Suprapubic skin (tissue), 4 donors: ENCODE data around the gene GPR148. TPM values are rescaled to one million over a fixed set of nuclear protein-coding genes. Genes with fewer than 3 reads are reported as not detected.
"Not testable (repeated sequence)": the region's sequence is repeated elsewhere in the genome, so short reads cannot be mapped to it uniquely, and the experiment has no call there.

Experiments used
- DNase-seq, 2 donors: peaks; one replicate each; pipeline ENCODE4 v3.0.0-alpha.2; 2019; ENCODE audit warnings: low spot score in 2 of 2
- H3K27ac ChIP-seq: fragments of 200-600 bp; sonication (generic); one replicate; pipeline ENCODE4 v1.5.1; 2019
- H3K27me3 ChIP-seq: fragments of 200-600 bp; sonication (generic); one replicate; pipeline ENCODE4 v1.5.1; 2019
- H3K36me3 ChIP-seq: fragments of 200-600 bp; sonication (generic); one replicate; pipeline ENCODE4 v1.5.1; 2019
- H3K4me1 ChIP-seq: fragments of 200-600 bp; sonication (generic); one replicate; pipeline ENCODE4 v1.5.1; 2019
- H3K4me3 ChIP-seq: fragments of 200-600 bp; sonication (generic); one replicate; pipeline ENCODE4 v1.5.1; 2019; ENCODE audit warnings: mild to moderate bottlenecking
- H3K9me3 ChIP-seq: fragments of 200-600 bp; sonication (generic); one replicate; pipeline ENCODE4 v1.5.1; 2019
- EP300 ChIP-seq: sonication (generic); formaldehyde crosslinking; IDR thresholded peaks from one replicate; pipeline ENCODE4 v1.6.1; 2017; ENCODE audit warnings: antibody characterized with exemption
- POLR2A ChIP-seq, 2 donors: fragments of 450-650 bp; IDR thresholded peaks; one replicate each; pipeline ENCODE4 v1.6.1; 2017; ENCODE audit warnings: antibody characterized with exemption in 2 of 2, mild to moderate bottlenecking in 2 of 2, moderate library complexity in 2 of 2
- POLR2AphosphoS5 ChIP-seq, 3 donors: sonication (generic); formaldehyde crosslinking; IDR thresholded peaks; one replicate each; pipeline ENCODE4 v1.6.1; 2017; ENCODE audit warnings: antibody characterized with exemption in 3 of 3
- WGBS: methylation state at CpG from one replicate; pipeline ENCODE4 v1.1.5; 2018; 5-methylcytosine and 5-hydroxymethylcytosine counted together
- total RNA-seq, 4 donors: library from RNA; depleted of rRNA; stranded (reverse); fragments of >200 nt; gene quantifications; one replicate each; pipeline ENCODE4 v1.1.0, GENCODE V29; 2016
- TF ChIP-seq, protein P1 (sequence below), 2 donors: fragments of 200-600 bp in 1 of 2; fragments of 450-650 bp in 1 of 2; sonication (generic) in 1 of 2; IDR thresholded peaks; one replicate each; pipeline ENCODE4 v1.5.1; 2016 to 2019; ENCODE audit warnings: antibody characterized with exemption in 2 of 2, mild to moderate bottlenecking in 1 of 2, moderate library complexity in 1 of 2

The GPR148 gene
- total RNA-seq, 4 donors from 2014 or later, result not detected

DNA sequence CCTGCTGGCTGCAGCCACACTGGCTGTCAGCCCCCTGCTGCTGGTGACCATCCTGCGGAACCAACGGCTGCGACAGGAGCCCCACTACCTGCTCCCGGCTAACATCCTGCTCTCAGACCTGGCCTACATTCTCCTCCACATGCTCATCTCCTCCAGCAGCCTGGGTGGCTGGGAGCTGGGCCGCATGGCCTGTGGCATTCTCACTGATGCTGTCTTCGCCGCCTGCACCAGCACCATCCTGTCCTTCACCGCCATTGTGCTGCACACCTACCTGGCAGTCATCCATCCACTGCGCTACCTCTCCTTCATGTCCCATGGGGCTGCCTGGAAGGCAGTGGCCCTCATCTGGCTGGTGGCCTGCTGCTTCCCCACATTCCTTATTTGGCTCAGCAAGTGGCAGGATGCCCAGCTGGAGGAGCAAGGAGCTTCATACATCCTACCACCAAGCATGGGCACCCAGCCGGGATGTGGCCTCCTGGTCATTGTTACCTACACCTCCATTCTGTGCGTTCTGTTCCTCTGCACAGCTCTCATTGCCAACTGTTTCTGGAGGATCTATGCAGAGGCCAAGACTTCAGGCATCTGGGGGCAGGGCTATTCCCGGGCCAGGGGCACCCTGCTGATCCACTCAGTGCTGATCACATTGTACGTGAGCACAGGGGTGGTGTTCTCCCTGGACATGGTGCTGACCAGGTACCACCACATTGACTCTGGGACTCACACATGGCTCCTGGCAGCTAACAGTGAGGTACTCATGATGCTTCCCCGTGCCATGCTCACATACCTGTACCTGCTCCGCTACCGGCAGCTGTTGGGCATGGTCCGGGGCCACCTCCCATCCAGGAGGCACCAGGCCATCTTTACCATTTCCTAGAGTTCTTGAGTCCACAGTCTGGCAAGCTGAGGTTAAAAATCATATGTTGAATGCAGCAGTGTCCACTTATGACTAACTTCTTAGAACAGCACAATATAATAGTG, 741 bp downstream of the GPR148 start:
- TF ChIP-seq, protein P1, sequence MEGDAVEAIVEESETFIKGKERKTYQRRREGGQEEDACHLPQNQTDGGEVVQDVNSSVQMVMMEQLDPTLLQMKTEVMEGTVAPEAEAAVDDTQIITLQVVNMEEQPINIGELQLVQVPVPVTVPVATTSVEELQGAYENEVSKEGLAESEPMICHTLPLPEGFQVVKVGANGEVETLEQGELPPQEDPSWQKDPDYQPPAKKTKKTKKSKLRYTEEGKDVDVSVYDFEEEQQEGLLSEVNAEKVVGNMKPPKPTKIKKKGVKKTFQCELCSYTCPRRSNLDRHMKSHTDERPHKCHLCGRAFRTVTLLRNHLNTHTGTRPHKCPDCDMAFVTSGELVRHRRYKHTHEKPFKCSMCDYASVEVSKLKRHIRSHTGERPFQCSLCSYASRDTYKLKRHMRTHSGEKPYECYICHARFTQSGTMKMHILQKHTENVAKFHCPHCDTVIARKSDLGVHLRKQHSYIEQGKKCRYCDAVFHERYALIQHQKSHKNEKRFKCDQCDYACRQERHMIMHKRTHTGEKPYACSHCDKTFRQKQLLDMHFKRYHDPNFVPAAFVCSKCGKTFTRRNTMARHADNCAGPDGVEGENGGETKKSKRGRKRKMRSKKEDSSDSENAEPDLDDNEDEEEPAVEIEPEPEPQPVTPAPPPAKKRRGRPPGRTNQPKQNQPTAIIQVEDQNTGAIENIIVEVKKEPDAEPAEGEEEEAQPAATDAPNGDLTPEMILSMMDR (IDR thresholded peaks at IDR 0.05), result no peak
- no peak for TF ChIP-seq EP300
- no peak for TF ChIP-seq POLR2AphosphoS5 (IDR thresholded peaks at IDR 0.05)
- no peak for TF ChIP-seq POLR2A (IDR thresholded peaks at IDR 0.05)
- Histone ChIP-seq H3K27ac (no peak overlapping the region), H3K9me3 (no peaks in the 10 kb centered on the region), H3K4me1 (peaks cover 20% of the 10 kb centered on the region), H3K4me3 (no peak overlapping the region), H3K27me3 (peaks cover 13% of the 10 kb centered on the region), H3K36me3 (no peaks in the 10 kb centered on the region)
- no peak for DNase-seq
- WGBS, result 87% methylated on average over 16 of the region's 17 CpGs

DNA sequence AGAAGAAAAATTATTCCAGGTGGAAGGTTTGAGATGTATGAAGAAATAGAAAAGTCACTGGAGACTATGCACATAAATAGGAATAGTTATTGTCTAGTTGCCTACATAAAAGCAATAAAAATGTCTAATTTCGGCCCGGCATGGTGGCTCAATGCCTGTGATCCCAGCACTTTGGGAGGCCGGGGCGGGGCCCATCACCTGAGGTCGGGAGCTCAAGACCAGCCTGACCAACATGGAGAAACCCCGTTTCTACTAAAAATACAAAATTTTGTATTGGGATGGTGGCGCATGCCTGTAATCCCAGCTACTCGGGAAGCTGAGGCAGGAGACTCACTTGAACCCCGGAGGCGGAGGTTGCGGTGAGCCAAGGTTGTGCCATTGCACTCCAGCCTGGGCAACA, 3.4 kb downstream of the GPR148 start:
- not testable (repeated sequence) for H3K36me3 ChIP-seq, H3K27ac ChIP-seq, H3K4me3 ChIP-seq, H3K4me1 ChIP-seq, H3K27me3 ChIP-seq, H3K9me3 ChIP-seq, DNase-seq
- WGBS, result 88% methylated on average over 11 of the region's 11 CpGs

DNA sequence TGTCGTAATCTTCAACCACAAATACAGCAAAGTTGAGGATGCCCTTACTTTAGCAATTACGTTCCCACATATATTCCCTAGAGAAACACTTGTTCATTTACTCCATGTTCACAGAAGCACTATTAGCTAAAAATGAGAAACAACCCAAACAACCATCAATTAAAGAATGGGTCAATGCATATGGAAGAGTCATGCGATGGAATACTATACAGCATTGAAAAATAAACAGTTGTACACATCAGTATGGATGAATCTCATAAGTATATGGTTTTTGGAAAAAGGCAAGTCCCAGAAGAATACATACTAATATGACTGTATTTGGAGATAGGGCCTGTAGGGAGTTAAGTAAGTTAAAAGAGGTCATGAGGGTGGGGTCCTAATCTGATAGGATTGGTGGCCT, 6.3 kb downstream of the GPR148 start:
- Histone ChIP-seq H3K4me3 (no peak overlapping the region), H3K36me3 (no peaks in the 10 kb centered on the region), H3K27me3 (peaks cover 16% of the 10 kb centered on the region), H3K9me3 (no peaks in the 10 kb centered on the region), H3K27ac (no peak overlapping the region), H3K4me1 (no peaks in the 10 kb centered on the region)
- WGBS, result 91% methylated on average over 3 of the region's 3 CpGs
- no peak for TF ChIP-seq EP300
- no peak for TF ChIP-seq POLR2AphosphoS5 (IDR thresholded peaks at IDR 0.05)
- TF ChIP-seq, protein P1 (IDR thresholded peaks at IDR 0.05), result no peak
- TF ChIP-seq POLR2A (IDR thresholded peaks at IDR 0.05), result no peak
- DNase-seq, result no peak

DNA sequence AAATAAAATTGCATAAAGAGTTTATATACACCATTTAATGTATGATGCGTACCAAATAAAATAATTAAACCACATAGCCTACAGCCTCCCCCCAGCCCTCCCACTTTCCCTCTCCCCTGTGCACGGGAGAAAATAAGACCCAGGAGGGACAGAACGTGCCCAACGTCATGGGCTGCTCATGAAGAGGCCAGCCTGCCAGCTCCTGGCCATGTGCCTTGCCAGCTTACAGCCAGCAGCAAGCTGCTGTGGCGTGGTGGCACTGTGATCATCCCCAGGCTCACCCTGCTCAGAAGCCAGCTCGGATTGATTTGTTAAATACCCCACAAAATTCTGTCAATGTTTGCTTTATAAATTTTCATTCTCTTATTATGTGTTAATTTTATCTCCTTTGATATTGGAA, 7.6 kb downstream of the GPR148 start:
- Histone ChIP-seq H3K27ac (no peak overlapping the region), H3K27me3 (peaks cover 19% of the 10 kb centered on the region), H3K36me3 (no peaks in the 10 kb centered on the region), H3K4me1 (no peaks in the 10 kb centered on the region), H3K4me3 (no peak overlapping the region), H3K9me3 (no peaks in the 10 kb centered on the region)
- TF ChIP-seq, protein P1 (IDR thresholded peaks at IDR 0.05), result no peak
- no peak for TF ChIP-seq EP300
- TF ChIP-seq POLR2AphosphoS5 (IDR thresholded peaks at IDR 0.05), result no peak
- TF ChIP-seq POLR2A (IDR thresholded peaks at IDR 0.05), result no peak
- 81% methylated on average over 6 of the region's 6 CpGs for WGBS
- DNase-seq, result no peak

DNA sequence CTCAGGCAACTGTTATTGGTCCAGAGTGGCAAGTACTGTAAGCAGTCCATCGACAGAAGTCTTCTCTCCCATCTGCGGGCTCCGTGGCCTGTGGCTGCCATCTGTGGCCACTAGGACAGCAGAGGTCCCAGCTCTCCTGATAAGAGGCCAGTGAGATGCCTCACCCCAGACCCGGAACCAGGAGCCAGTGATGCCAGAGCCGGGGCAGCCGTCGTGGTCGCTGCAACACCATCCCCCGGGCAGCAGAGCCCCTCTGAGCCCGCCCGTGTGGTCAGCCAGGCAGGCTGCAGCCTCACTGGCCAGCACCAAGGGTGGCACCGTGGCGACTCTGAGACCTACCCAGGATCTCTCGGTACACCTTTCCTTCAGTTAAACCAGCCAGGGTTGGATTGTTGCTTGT, 8.7 kb downstream of the GPR148 start:
- Histone ChIP-seq H3K4me3 (no peak overlapping the region), H3K27ac (no peak overlapping the region), H3K27me3 (peaks cover 19% of the 10 kb centered on the region), H3K36me3 (no peaks in the 10 kb centered on the region), H3K4me1 (no peaks in the 10 kb centered on the region), H3K9me3 (no peaks in the 10 kb centered on the region)
- no peak for TF ChIP-seq POLR2A (IDR thresholded peaks at IDR 0.05)
- WGBS, result 93% methylated on average over 2 of the region's 14 CpGs
- DNase-seq, result no peak

DNA sequence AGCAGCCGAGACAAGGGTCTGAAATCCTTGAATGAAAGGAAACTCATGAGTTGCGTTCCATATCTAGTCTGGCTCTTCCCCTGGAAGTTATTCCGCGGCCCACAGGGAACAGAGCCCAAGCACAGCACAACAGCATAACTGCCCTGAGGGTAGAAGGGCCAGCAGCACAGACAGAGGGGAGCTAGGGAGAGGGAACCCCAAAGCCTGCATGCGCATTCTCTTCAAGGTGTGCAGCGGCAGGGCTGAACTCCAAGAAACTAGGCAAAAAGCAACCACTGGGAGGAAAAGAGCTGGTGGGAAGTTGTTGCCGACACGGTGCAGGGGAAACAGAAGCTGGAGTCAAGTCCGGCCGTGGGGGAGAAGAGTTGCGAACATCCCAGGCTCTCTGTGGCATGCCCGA, 11.8 kb downstream of the GPR148 start:
- WGBS, result 59% methylated on average over 12 of the region's 12 CpGs
- no peak overlapping the region for H3K27ac ChIP-seq
- no peaks in the 10 kb centered on the region for H3K4me1 ChIP-seq
- DNase-seq, result no peak
- TF ChIP-seq, protein P1 (IDR thresholded peaks at IDR 0.05), result no peak
- TF ChIP-seq POLR2A (IDR thresholded peaks at IDR 0.05) (no peak), POLR2AphosphoS5 (IDR thresholded peaks at IDR 0.05) (no peak), EP300 (no peak)
- H3K36me3 ChIP-seq, result no peaks in the 10 kb centered on the region
- H3K9me3 ChIP-seq, result no peaks in the 10 kb centered on the region
- H3K4me3 ChIP-seq, result no peak overlapping the region
- peaks cover 31% of the 10 kb centered on the region for H3K27me3 ChIP-seq
